ENCODE results near the gene BTN2A1.

The BTN2A1 gene

DNA sequence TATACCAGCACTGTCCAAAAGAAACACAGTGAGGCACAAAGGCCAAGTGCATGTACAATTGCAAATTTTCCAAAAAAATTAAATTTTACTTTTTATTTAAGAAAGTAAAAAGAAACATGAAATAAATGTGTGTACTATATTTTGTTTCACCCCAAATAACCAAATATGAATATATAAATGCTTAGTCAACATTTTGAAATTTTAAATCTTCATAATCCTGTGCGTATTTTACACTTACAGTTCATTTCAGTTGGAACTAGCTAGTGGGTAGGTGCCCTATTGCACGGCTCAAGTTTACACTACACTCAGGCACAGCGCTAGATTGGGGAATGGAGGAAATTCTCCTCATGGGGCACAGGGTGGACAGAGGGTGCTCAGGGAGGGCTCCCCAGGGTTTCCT, 35.4 kb upstream of the BTN2A1 start:
- TF ChIP-seq FOXP2 (optimal IDR thresholded peaks at IDR 0.05; ENCODE audit: borderline replicate concordance, extremely low read depth, extremely low read length, insufficient read depth) = no peak
- no peak for TF ChIP-seq SIN3A (IDR thresholded peaks at IDR 0.05; ENCODE audit: borderline replicate concordance, insufficient read depth, low read length)
- TF ChIP-seq, protein P1, sequence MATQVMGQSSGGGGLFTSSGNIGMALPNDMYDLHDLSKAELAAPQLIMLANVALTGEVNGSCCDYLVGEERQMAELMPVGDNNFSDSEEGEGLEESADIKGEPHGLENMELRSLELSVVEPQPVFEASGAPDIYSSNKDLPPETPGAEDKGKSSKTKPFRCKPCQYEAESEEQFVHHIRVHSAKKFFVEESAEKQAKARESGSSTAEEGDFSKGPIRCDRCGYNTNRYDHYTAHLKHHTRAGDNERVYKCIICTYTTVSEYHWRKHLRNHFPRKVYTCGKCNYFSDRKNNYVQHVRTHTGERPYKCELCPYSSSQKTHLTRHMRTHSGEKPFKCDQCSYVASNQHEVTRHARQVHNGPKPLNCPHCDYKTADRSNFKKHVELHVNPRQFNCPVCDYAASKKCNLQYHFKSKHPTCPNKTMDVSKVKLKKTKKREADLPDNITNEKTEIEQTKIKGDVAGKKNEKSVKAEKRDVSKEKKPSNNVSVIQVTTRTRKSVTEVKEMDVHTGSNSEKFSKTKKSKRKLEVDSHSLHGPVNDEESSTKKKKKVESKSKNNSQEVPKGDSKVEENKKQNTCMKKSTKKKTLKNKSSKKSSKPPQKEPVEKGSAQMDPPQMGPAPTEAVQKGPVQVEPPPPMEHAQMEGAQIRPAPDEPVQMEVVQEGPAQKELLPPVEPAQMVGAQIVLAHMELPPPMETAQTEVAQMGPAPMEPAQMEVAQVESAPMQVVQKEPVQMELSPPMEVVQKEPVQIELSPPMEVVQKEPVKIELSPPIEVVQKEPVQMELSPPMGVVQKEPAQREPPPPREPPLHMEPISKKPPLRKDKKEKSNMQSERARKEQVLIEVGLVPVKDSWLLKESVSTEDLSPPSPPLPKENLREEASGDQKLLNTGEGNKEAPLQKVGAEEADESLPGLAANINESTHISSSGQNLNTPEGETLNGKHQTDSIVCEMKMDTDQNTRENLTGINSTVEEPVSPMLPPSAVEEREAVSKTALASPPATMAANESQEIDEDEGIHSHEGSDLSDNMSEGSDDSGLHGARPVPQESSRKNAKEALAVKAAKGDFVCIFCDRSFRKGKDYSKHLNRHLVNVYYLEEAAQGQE (IDR thresholded peaks at IDR 0.05; ENCODE audit: insufficient read depth in 1 of 2, low read depth in 2 of 2, low read length in 2 of 2) = no peak
- no peak for TF ChIP-seq TAF1 (IDR thresholded peaks at IDR 0.05; ENCODE audit: borderline replicate concordance, insufficient read depth, low read length)
- TF ChIP-seq POLR2AphosphoS5 (IDR thresholded peaks at IDR 0.05; ENCODE audit: low read depth, low read length) = no peak

GRCh38 chr6:26426691-26427450, 30.9 kb upstream of the BTN2A1 start:
- TF ChIP-seq SIN3A (IDR thresholded peaks at IDR 0.05; ENCODE audit: borderline replicate concordance, insufficient read depth, low read length) = no peak
- TF ChIP-seq POLR2AphosphoS5 (IDR thresholded peaks at IDR 0.05; ENCODE audit: low read depth, low read length) = no peak
- TF ChIP-seq, protein P1 (IDR thresholded peaks at IDR 0.05; ENCODE audit: insufficient read depth in 1 of 2, low read depth in 2 of 2, low read length in 2 of 2) = no peak
- no peak for TF ChIP-seq FOXP2 (optimal IDR thresholded peaks at IDR 0.05; ENCODE audit: borderline replicate concordance, extremely low read depth, extremely low read length, insufficient read depth)
- no peak for TF ChIP-seq TAF1 (IDR thresholded peaks at IDR 0.05; ENCODE audit: borderline replicate concordance, insufficient read depth, low read length)

- no peak for TF ChIP-seq TAF1 (IDR thresholded peaks at IDR 0.05; ENCODE audit: borderline replicate concordance, insufficient read depth, low read length)
Measured at GRCh38 chr6:26427451-26427809, 30.3 kb upstream of the BTN2A1 start.

DNA sequence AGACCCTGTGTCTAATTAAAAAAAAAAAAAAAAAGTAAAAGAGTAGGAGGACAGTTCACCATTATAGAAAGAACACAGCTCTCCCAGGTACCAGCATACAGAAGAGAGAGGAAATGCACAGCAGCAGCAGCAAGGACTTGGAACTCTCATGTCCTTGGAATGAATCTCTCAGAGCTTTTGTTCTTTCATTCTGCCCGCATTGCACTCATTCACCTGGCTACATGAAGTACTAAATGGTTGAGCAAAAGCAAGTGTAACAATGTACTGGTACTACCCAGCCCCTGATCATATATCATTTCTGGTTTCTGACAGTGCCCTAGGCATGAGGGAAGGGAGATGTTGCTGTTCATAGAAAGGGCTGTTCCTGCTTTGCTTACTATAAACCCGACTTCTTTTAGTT, 29.5 kb upstream of the BTN2A1 start:
- TF ChIP-seq TAF1 (IDR thresholded peaks at IDR 0.05; ENCODE audit: borderline replicate concordance, insufficient read depth, low read length) (no peak), FOXP2 (optimal IDR thresholded peaks at IDR 0.05; ENCODE audit: borderline replicate concordance, extremely low read depth, extremely low read length, insufficient read depth) (no peak), SIN3A (IDR thresholded peaks at IDR 0.05; ENCODE audit: borderline replicate concordance, insufficient read depth, low read length) (no peak), POLR2AphosphoS5 (IDR thresholded peaks at IDR 0.05; ENCODE audit: low read depth, low read length) (no peak)
- TF ChIP-seq, protein P1 (IDR thresholded peaks at IDR 0.05; ENCODE audit: insufficient read depth in 1 of 2, low read depth in 2 of 2, low read length in 2 of 2) = no peak

DNA sequence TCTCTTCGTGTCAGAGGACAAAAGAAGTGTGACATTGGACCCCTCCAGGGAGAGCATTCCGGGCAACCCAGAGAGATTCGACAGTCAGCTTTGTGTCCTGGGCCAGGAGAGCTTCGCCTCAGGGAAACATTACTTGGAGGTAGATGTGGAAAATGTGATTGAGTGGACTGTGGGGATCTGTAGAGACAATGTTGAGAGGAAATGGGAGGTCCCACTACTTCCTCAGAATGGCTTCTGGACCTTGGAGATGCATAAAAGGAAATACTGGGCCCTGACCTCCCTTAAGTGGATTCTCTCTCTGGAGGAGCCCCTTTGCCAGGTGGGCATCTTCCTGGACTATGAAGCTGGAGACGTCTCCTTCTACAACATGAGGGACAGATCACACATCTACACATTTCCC, 27.0 kb upstream of the BTN2A1 start:
- no peak for TF ChIP-seq TAF1 (IDR thresholded peaks at IDR 0.05; ENCODE audit: borderline replicate concordance, insufficient read depth, low read length)
- no peak for TF ChIP-seq POLR2AphosphoS5 (IDR thresholded peaks at IDR 0.05; ENCODE audit: low read depth, low read length)
- no peak for TF ChIP-seq FOXP2 (optimal IDR thresholded peaks at IDR 0.05; ENCODE audit: borderline replicate concordance, extremely low read depth, extremely low read length, insufficient read depth)
- TF ChIP-seq SIN3A (IDR thresholded peaks at IDR 0.05; ENCODE audit: borderline replicate concordance, insufficient read depth, low read length) = no peak
- TF ChIP-seq, protein P1 (IDR thresholded peaks at IDR 0.05; ENCODE audit: insufficient read depth in 1 of 2, low read depth in 2 of 2, low read length in 2 of 2) = no peak
